ENCODE results near the gene PTPRG.

The PTPRG gene

GRCh38 chr3:61839256-61839655 is 277.9 kb downstream of the PTPRG start:
- DNase-seq (ENCODE audit: low read depth) = no peak
- H3K4me3 ChIP-seq (ENCODE audit: low read depth, low read length) = no peak overlapping the region
- no peak for TF ChIP-seq CTCF (IDR thresholded peaks at IDR 0.05; ENCODE audit: insufficient read depth, low read depth, low read length, missing control alignments)

GRCh38 chr3:61841111-61841845 is 279.9 kb downstream of the PTPRG start:
- no peak for TF ChIP-seq CTCF (IDR thresholded peaks at IDR 0.05; ENCODE audit: insufficient read depth, low read depth, low read length, missing control alignments)
- no peak for DNase-seq (ENCODE audit: low read depth)
- no peak overlapping the region for H3K4me3 ChIP-seq (ENCODE audit: low read depth, low read length)

- H3K4me3 ChIP-seq (ENCODE audit: low read depth, low read length) = no peak overlapping the region
- DNase-seq (ENCODE audit: low read depth) = no peak
- no peak for TF ChIP-seq CTCF (IDR thresholded peaks at IDR 0.05; ENCODE audit: insufficient read depth, low read depth, low read length, missing control alignments)
Observed at GRCh38 chr3:61841988-61842387, 280.6 kb downstream of the PTPRG start.

- no peak for DNase-seq (ENCODE audit: low read depth)
- H3K4me3 ChIP-seq (ENCODE audit: low read depth, low read length) = no peak overlapping the region
- no peak for TF ChIP-seq CTCF (IDR thresholded peaks at IDR 0.05; ENCODE audit: insufficient read depth, low read depth, low read length, missing control alignments)
Observed at GRCh38 chr3:61844346-61844745, 283.0 kb downstream of the PTPRG start.

- TF ChIP-seq CTCF (IDR thresholded peaks at IDR 0.05; ENCODE audit: insufficient read depth, low read depth, low read length, missing control alignments) = no peak
- no peak for DNase-seq (ENCODE audit: low read depth)
- no peak overlapping the region for H3K4me3 ChIP-seq (ENCODE audit: low read depth, low read length)
Observed at GRCh38 chr3:61846488-61846887, 285.1 kb downstream of the PTPRG start.

GRCh38 chr3:61847784-61848462 is 286.6 kb downstream of the PTPRG start:
- no peak for TF ChIP-seq CTCF (IDR thresholded peaks at IDR 0.05; ENCODE audit: insufficient read depth, low read depth, low read length, missing control alignments)
- no peak for DNase-seq (ENCODE audit: low read depth)
- H3K4me3 ChIP-seq (ENCODE audit: low read depth, low read length) = no peak overlapping the region

All from GM12865 (cell line).